Measurements from ENCODE around the gene CCND1.

DNA sequence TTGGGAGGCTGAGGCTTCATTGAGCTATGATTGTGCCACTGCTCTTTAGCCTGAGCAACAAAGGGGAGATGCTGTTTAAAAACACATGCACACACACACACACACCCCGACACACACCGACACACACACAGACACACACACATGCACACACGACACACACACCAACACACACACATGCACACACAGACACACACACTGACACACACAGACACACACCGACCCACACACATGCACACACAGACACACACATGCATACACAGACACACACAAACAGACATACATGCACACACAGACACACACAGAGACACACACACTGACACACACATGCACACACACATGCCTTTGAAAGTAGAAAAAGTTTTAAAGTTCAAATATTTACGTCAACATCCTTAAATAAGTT, 39.7 kb downstream of the CCND1 start:
- TF ChIP-seq, protein P1, sequence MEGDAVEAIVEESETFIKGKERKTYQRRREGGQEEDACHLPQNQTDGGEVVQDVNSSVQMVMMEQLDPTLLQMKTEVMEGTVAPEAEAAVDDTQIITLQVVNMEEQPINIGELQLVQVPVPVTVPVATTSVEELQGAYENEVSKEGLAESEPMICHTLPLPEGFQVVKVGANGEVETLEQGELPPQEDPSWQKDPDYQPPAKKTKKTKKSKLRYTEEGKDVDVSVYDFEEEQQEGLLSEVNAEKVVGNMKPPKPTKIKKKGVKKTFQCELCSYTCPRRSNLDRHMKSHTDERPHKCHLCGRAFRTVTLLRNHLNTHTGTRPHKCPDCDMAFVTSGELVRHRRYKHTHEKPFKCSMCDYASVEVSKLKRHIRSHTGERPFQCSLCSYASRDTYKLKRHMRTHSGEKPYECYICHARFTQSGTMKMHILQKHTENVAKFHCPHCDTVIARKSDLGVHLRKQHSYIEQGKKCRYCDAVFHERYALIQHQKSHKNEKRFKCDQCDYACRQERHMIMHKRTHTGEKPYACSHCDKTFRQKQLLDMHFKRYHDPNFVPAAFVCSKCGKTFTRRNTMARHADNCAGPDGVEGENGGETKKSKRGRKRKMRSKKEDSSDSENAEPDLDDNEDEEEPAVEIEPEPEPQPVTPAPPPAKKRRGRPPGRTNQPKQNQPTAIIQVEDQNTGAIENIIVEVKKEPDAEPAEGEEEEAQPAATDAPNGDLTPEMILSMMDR (IDR thresholded peaks at IDR 0.05), result no peak
- no peak for TF ChIP-seq POLR2A (IDR thresholded peaks at IDR 0.05)
